Stimulated activated naive CD4-positive, alpha-beta T cell treated with Interleukin-2 at 50 U/mL for 16 hours (primary cell): ENCODE results near the gene ATP8A2.

ENCODE experiments used
- DNase-seq: peaks from one replicate; lab custom pipeline; 2025; lab: John Stamatoyannopoulos, UW

ATP8A2 gene

DNA sequence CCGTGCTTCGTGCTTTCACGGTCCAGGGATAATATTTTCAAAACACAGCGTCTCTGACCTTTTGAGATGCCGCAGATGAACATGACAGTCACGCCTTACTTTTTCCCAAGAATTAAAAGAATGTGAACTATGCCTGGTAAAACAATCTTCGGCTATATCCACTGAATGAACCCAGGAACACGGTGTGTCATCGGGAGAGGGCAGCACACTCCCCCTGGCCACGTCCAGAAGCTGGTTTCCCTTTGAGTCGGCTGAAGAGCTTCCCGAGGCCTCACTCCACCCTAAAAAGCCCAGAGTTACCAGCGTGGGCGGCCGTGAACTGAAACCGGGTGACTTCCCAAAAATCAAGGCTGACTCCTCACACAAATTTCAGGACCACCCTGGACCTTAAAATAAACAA, 702.9 kb downstream of the ATP8A2 start:
- no peak for DNase-seq
